ENCODE measurements around the gene FBXO40.

DNA sequence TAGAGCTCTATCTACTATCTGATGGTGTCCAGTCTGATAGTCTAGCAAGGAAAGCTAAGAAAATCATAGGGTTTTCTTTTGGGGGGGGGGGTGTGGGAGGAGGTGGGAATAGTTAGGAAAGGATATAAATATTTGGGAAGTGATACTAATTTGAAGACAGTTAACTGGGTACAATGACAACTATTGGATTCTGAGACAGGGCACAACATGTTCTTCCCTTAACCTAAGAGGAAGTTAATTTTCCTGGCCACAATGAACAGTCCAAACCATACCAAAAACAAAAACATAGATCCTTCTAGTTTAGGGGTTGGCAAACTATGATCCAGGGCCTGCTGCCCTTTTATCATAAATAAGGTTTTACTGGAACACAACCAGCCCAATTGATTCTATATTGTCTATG is 77.5 kb downstream of the FBXO40 start:
- TF ChIP-seq, protein P1, sequence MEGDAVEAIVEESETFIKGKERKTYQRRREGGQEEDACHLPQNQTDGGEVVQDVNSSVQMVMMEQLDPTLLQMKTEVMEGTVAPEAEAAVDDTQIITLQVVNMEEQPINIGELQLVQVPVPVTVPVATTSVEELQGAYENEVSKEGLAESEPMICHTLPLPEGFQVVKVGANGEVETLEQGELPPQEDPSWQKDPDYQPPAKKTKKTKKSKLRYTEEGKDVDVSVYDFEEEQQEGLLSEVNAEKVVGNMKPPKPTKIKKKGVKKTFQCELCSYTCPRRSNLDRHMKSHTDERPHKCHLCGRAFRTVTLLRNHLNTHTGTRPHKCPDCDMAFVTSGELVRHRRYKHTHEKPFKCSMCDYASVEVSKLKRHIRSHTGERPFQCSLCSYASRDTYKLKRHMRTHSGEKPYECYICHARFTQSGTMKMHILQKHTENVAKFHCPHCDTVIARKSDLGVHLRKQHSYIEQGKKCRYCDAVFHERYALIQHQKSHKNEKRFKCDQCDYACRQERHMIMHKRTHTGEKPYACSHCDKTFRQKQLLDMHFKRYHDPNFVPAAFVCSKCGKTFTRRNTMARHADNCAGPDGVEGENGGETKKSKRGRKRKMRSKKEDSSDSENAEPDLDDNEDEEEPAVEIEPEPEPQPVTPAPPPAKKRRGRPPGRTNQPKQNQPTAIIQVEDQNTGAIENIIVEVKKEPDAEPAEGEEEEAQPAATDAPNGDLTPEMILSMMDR (IDR thresholded peaks at IDR 0.05): no peak
- TF ChIP-seq POLR2A (IDR thresholded peaks at IDR 0.05): no peak
